GM12878 (cell line): ENCODE measurements around the gene MCMBP. TPM values are rescaled to one million over a fixed set of nuclear protein-coding genes. Genes with fewer than 3 reads are reported as not detected.

Experiments used
- ATAC-seq: fragments of 200-7000 bp; cut with Tn5 transposase; 3 replicates; pipeline ENCODE4 v1.9.1; 2020; ENCODE audit warnings: mild to moderate bottlenecking, moderate library complexity
- BruUV-seq: library from RNA; stranded (reverse); fragments of 400-500 nt; replicated peaks from 2 replicates; lab custom pipeline; 2021; lab: Mats Ljungman, UMichigan
- CTCF ChIA-PET: fragments of 300-600 bp; sonication (Branson Sonifier 250); formaldehyde crosslinking; extraction: SDS; loops from one replicate; lab custom pipeline; 2021; ENCODE audit warnings: inconsistent platforms; lab: Yijun Ruan, JAX
- POLR2A ChIA-PET: fragments of 350-600 bp; formaldehyde crosslinking; extraction: SDS; loops from one replicate; lab custom pipeline; 2021; ENCODE audit warnings: inconsistent platforms; lab: Charles Lee
- RAD21 ChIA-PET: fragments of 300-600 bp; sonication (Branson Sonifier 250); formaldehyde crosslinking; loops from one replicate; lab custom pipeline; 2023; ENCODE audit warnings: antibody characterized with exemption; ENCODE audit not compliant: unreplicated experiment; lab: Charles Lee
- SMC1A ChIA-PET: fragments of 300-600 bp; sonication (Branson Sonifier 250); formaldehyde crosslinking; loops from one replicate; lab custom pipeline; 2023; ENCODE audit not compliant: unreplicated experiment, uncharacterized antibody; lab: Charles Lee
- DNase-seq: peaks from one replicate; pipeline ENCODE4 v3.0.0-alpha.2; 2011; ENCODE audit warnings: low read depth, low spot score
- FAIRE-seq: peaks from 3 replicates; lab custom pipeline; 2011; peaks lifted over from hg19 to GRCh38; lab: Jason Lieb, UNC
- H2AFZ ChIP-seq: 2 replicates; pipeline ENCODE4 v1.6.0; 2011; ENCODE audit warnings: low read depth, low read length, control low read depth; ENCODE audit not compliant: control insufficient read depth
- H3K27ac ChIP-seq: 2 replicates; pipeline ENCODE4 v1.5.1; 2011; ENCODE audit warnings: control low read depth; ENCODE audit not compliant: control insufficient read depth, insufficient read depth
- H3K27me3 ChIP-seq, 2 experiments: replicated peaks in 1 of 2; 2 replicates each; pipeline versions ENCODE4 v1.6.0 to v1.6.1; 2011; ENCODE audit warnings: low read length in 1 of 2; ENCODE audit not compliant: control insufficient read depth in 2 of 2, insufficient read depth in 2 of 2
- H3K36me3 ChIP-seq, 2 experiments: 2 replicates each; pipeline ENCODE4 v1.5.1; 2011; ENCODE audit warnings: low read length in 1 of 2; ENCODE audit not compliant: control insufficient read depth in 2 of 2, insufficient read depth in 2 of 2
- H3K4me1 ChIP-seq: 2 replicates; pipeline ENCODE4 v1.6.1; 2011; ENCODE audit warnings: mild to moderate bottlenecking, low read length, moderate library complexity, mixed read lengths; ENCODE audit not compliant: control insufficient read depth, insufficient read depth
- H3K4me2 ChIP-seq: 2 replicates; pipeline ENCODE4 v1.6.0; 2011; ENCODE audit warnings: control low read depth; ENCODE audit not compliant: control insufficient read depth, insufficient read depth
- H3K4me3 ChIP-seq: fragments of 200-600 bp; sonication (generic); 2 replicates; pipeline ENCODE4 v1.5.1; 2016
- H3K79me2 ChIP-seq: 2 replicates; pipeline ENCODE4 v1.6.0; 2011; ENCODE audit warnings: low read length; ENCODE audit not compliant: control insufficient read depth, insufficient read depth
- H3K9ac ChIP-seq: 2 replicates; pipeline ENCODE4 v1.8.0; 2011; ENCODE audit warnings: low read length, control low read depth, mixed read lengths; ENCODE audit not compliant: control insufficient read depth, insufficient read depth
- H3K9me3 ChIP-seq: replicated peaks from 3 replicates; pipeline ENCODE4 v1.5.1; 2011; ENCODE audit warnings: mild to moderate bottlenecking, low read length; ENCODE audit not compliant: control insufficient read depth, insufficient read depth
- H4K20me1 ChIP-seq: 2 replicates; pipeline ENCODE4 v1.6.0; 2011; ENCODE audit not compliant: control insufficient read depth, insufficient read depth
- DPF2 ChIP-seq: fragments of 450-650 bp; IDR thresholded peaks from 2 replicates; pipeline ENCODE4 v1.6.1; 2017; ENCODE audit warnings: mild to moderate bottlenecking
- HSF1 ChIP-seq: fragments of 150-350 bp; IDR thresholded peaks from 2 replicates; pipeline ENCODE4 v1.6.1; 2014; ENCODE audit warnings: mild to moderate bottlenecking, low read depth, low read length
- KAT2A ChIP-seq: conservative IDR thresholded peaks from 2 replicates; pipeline ENCODE4 v1.6.1; 2011; ENCODE audit warnings: low read depth, low read length; ENCODE audit not compliant: control insufficient read depth
- STAT3 ChIP-seq: IDR thresholded peaks from 2 replicates; pipeline ENCODE4 v1.6.1; 2011; ENCODE audit warnings: low read depth, low read length, improper control_type of control experiment
- TBL1XR1 ChIP-seq: IDR thresholded peaks from 2 replicates; pipeline ENCODE4 v1.6.1; 2012; ENCODE audit warnings: low read depth, low read length, improper control_type of control experiment
- USF2 ChIP-seq: IDR thresholded peaks from 2 replicates; pipeline ENCODE4 v1.6.1; 2011; ENCODE audit warnings: low read depth, low read length, improper control_type of control experiment, borderline replicate concordance
- WGBS: methylation state at CpG from one replicate; pipeline ENCODE4 v1.1.6; 2016; ENCODE audit warnings: low lambda C conversion rate; ENCODE audit not compliant: insufficient replicate concordance, insufficient coverage; ENCODE audit errors: missing lambda C conversion rate; 5-methylcytosine and 5-hydroxymethylcytosine counted together
- in situ Hi-C: fragments of 300-500 bp; cut with MboI; formaldehyde crosslinking; loops from 9 replicates; pipeline ENCODE4 v1.14.3; 2018; ENCODE audit warnings: mixed read lengths
- intact Hi-C: fragments of 100-400 bp; cut with micrococcal nuclease; formaldehyde crosslinking; loops from one replicate; pipeline ENCODE4 v1.14.2; 2022; ENCODE audit not compliant: unreplicated experiment
- polyA plus RNA-seq, 11 experiments: library from polyadenylated mRNA; depleted of rRNA in 4 of 11; unstranded in 6 of 11; stranded (reverse) in 5 of 11; fragments of >200 nt; fragmentation: Nextera tagmentation in 4 of 11; fragmentation: Illumina TruSeq in 1 of 11; extraction: Ambion mirVana in 4 of 11; extraction: Trizol in 1 of 11; gene quantifications; 1 replicate in 1 of 11; 2 replicates in 10 of 11; pipeline versions ENCODE4 v1.2.1 to v1.2.3, GENCODE V29; 2011 to 2016; ENCODE audit warnings: inconsistent platforms in 2 of 11, missing spikeins in 2 of 11, low read depth in 1 of 11
- total RNA-seq, 4 experiments: library from RNA; depleted of rRNA in 3 of 4; stranded (reverse); fragments of >200 nt in 3 of 4; fragmentation: Illumina TruSeq in 1 of 4; extraction: Trizol in 1 of 4; gene quantifications; 2 replicates each; pipeline versions ENCODE4 v1.2.1 to v1.2.3, GENCODE V29; 2013 to 2021

The MCMBP gene
- total and polyA plus RNA-seq, 10 of the 15 experiments (the other 5 are each of a cell fraction or from before 2014, with no cell fraction given): 7.6 to 93.1 (median 75.7) TPM

- Histone ChIP-seq H3K27ac (peak overlapping the region; percentile 62), H3K9me3 (no peaks in the 10 kb centered on the region), H3K4me1 (peaks cover 8% of the 10 kb centered on the region), H3K36me3 (peaks cover 3 to 34% of the 10 kb centered on the region in 2 experiments), H3K9ac (no peak overlapping the region), H3K4me3 (no peak overlapping the region), H3K27me3 (no peaks in the 10 kb centered on the region), H3K79me2 (no peaks in the 10 kb centered on the region), H2AFZ (no peak overlapping the region), H4K20me1 (no peaks in the 10 kb centered on the region), H3K4me2 (no peak overlapping the region)
- DNase-seq (no peak), ATAC-seq (no peak), FAIRE-seq (no peak)
- ChIA-PET RAD21 (interaction anchor here (1.6 to 2.9 kb wide), 2 partner anchors 27 to 60 kb away, joined by 3 to 7 read pairs; partner anchors contain the start of gene SEC23IP), POLR2A (interaction anchor here (0.5 to 1.3 kb wide), 3 partner anchors 26 to 155 kb away, joined by 3 to 4 read pairs (median 3); partner anchors contain the start of gene SEC23IP), SMC1A (interaction anchor here (0.7 to 2.3 kb wide), 8 partner anchors 16 to 232 kb away, joined by 3 to 6 read pairs (median 4); partner anchors contain the start of gene SEC23IP), CTCF (interaction anchor here (1.2 to 1.7 kb wide), 4 partner anchors 18 to 232 kb away, joined by 3 to 11 read pairs (median 5); no protein-coding TSS in a partner anchor)
- intact Hi-C loops: loop anchor here (5.0 kb wide), 1 partner anchor 232 kb away; no protein-coding TSS in a partner anchor
- WGBS: 98% methylated on average over 3 of the region's 3 CpGs
- no peak for TF ChIP-seq USF2
- TF ChIP-seq KAT2A: no peak
- TF ChIP-seq STAT3: no peak
- no peak for TF ChIP-seq DPF2
- TF ChIP-seq TBL1XR1: no peak
- TF ChIP-seq HSF1: no peak
- in situ Hi-C loops: no loop called here
- no TSS peak for BruUV-seq
Observed at GRCh38 chr10:119919271-119919670, 46.6 kb upstream of the MCMBP start.
